WI38 (cell line): ENCODE results near the gene NBEA.

Experiments used
- H3K4me3 ChIP-seq: 2 replicates; pipeline ENCODE4 v1.5.1; 2011; ENCODE audit warnings: low read depth, mild to moderate bottlenecking, control low read depth, low read length
- TF ChIP-seq, protein P1 (sequence below): IDR thresholded peaks from 2 replicates; pipeline ENCODE4 v1.5.1; 2012; ENCODE audit warnings: low read depth, mild to moderate bottlenecking, control low read depth, low read length

Gene NBEA

DNA sequence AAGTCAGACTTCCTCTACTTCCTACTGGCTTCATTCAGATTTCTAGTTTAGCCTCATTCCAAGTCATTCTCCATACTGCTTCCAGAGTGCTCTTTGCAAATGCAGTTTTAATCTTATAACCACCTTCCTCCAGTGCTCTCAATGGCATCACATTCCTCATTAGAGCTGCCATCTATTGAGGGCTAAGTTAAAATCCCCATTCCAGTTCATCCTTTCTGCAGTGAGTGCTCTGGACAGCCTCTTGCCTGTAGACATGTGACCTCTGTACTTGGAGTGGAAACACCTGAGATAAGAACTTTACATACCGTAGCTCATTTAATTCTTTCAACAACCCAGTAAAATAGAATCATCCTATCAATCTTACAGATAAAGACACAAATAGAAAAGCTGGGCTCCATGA, 592.3 kb downstream of the NBEA start:
- H3K4me3 ChIP-seq, result no peak overlapping the region
- TF ChIP-seq, protein P1, sequence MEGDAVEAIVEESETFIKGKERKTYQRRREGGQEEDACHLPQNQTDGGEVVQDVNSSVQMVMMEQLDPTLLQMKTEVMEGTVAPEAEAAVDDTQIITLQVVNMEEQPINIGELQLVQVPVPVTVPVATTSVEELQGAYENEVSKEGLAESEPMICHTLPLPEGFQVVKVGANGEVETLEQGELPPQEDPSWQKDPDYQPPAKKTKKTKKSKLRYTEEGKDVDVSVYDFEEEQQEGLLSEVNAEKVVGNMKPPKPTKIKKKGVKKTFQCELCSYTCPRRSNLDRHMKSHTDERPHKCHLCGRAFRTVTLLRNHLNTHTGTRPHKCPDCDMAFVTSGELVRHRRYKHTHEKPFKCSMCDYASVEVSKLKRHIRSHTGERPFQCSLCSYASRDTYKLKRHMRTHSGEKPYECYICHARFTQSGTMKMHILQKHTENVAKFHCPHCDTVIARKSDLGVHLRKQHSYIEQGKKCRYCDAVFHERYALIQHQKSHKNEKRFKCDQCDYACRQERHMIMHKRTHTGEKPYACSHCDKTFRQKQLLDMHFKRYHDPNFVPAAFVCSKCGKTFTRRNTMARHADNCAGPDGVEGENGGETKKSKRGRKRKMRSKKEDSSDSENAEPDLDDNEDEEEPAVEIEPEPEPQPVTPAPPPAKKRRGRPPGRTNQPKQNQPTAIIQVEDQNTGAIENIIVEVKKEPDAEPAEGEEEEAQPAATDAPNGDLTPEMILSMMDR, result no peak

GRCh38 chr13:35548790-35549189, 606.7 kb downstream of the NBEA start:
- no peak overlapping the region for H3K4me3 ChIP-seq
- TF ChIP-seq, protein P1, result no peak

DNA sequence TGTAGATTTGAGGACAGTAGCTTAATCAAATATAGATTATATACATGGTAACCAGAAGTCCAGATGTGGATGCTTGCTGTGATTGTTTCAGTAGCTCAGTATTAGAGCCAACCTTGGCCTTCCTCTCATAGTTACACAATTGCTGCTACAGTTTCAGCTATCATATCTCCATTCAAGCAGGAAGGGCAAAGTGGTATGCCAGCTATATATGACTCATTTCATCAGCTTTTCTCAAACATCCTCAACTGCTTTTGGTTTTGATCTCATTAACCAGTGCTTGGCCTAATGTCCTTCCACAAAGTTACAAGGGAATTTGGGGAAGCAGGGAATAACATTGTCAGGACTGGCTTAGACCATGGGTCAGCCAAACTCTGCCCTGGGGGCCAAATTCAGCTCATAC, 607.4 kb downstream of the NBEA start:
- TF ChIP-seq, protein P1, result no peak
- no peak overlapping the region for H3K4me3 ChIP-seq

DNA sequence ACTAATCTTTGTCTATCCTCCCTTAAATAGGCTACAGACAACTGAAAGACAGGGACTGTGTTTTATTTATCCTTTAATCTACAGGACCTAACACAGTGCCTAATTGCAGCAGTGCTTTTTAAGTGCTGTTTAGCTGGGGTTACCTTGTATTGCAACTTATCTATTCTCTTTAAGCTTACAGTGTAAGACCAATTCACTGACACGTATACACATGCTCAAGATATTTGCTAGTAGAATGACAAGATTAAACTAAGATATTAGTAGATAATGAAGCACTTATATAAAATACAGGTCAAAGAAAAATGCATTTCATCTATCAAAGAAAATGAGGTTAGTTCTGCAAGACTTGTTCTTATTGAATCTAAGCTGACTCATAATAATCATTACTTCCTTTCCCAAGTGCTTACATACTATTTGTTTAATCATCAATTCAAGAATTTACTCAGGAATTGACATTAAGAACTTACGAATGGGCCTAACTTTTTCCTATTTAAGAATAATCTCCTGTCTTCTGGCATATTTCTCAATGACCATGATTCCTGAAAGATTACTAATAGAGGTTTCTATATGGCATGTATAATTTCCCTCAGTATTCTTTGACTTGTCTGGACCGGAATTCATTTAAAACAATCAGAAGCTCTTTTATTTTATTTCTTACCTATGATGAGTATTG, 610.2 kb downstream of the NBEA start:
- TF ChIP-seq, protein P1, result no peak

GRCh38 chr13:35554972-35555623, 613.0 kb downstream of the NBEA start:
- TF ChIP-seq, protein P1, result no peak
- H3K4me3 ChIP-seq, result no peak overlapping the region

More for the DNA sequence above, 610.2 kb downstream of the NBEA start:
- no peak overlapping the region for H3K4me3 ChIP-seq

- TF ChIP-seq, protein P1, result no peak
Observed at GRCh38 chr13:35557475-35557874, 615.4 kb downstream of the NBEA start.

GRCh38 chr13:35561540-35561939, 619.5 kb downstream of the NBEA start:
- TF ChIP-seq, protein P1, result no peak
- no peak overlapping the region for H3K4me3 ChIP-seq

More at GRCh38 chr13:35557475-35557874, 615.4 kb downstream of the NBEA start:
- H3K4me3 ChIP-seq, result no peak overlapping the region
